NCI-H2029 (cell line): Measurements from ENCODE around the gene RYR3.
"Not testable (repeated sequence)": the region's sequence is repeated elsewhere in the genome, so short reads cannot be mapped to it uniquely, and the experiment has no call there.

Experiments used
- DNase-seq: peaks from one replicate; lab custom pipeline; 2025; lab: John Stamatoyannopoulos, UW

The RYR3 gene

DNA sequence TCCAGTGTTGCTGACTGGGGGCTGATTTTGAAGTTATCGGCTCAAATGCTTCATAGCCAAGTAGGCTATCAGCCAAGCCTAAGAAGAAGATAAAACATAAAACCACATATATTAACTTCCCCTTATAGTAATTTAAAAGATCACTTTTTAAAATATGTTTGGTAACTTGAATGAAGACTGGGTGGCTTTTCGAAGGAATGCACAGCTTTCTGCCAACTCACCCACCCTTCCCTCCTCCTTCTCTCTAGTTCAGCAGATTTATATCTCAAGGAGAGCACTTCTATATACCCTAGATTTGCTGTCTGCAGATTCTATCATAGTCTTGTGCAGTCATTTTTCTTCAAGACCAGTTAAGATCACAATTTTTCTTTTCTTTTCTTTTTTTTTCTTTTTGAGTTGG is 468.1 kb downstream of the RYR3 start:
- no peak for DNase-seq

GRCh38 chr15:33780011-33780768 is 469.4 kb downstream of the RYR3 start:
- DNase-seq = no peak

DNA sequence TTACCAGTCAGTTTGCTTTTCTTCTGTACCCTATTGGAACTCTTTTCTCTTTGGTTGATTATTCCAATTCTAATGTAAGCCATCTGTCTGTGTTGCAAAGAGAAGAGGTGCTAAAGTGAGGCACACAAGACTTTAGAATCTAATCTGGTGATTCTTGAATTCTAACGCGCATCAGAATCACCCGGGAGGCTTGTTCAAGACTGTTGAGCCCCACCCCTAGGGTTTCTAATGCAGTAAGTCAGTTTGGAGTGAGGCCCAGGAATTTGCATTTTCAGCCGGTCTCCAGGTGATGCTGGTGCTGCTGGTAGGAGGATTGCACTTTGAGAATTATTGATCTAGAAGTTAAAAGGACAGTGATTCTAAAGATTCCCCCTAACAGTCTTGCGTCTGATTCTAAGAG is 472.2 kb downstream of the RYR3 start:
- no peak for DNase-seq

GRCh38 chr15:33785366-33785765 is 474.6 kb downstream of the RYR3 start:
- no peak for DNase-seq

DNA sequence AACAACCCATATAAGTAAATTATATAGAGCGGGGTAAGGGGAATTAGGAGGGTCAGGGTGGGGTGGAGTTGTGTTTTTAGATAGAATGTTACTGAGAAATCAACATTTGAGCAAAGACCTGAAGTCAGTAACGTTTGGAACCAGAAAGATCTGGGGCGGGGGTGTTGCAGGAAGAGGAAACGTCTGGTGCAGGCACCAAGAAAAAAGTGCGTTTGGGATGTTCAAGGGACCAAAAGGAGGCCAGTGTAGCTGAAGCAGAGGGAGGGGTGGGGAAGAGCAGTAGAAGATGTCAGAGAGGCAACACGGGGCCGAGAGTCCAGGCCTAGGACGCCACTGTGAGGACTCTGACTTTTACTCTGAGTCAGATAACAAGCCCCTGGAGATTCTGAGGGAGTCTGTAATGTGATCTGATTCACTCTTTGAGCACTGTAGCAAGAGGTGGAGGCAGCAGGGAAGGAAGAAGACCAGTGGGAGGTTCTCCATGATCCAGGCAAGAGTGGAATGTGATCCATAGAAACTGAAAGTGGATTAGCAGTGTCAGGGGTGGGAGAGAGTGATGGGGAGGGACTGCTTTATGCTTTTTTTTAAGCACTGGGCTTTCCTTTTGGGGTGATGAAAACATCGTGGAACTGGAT is 478.3 kb downstream of the RYR3 start:
- DNase-seq = no peak

DNA sequence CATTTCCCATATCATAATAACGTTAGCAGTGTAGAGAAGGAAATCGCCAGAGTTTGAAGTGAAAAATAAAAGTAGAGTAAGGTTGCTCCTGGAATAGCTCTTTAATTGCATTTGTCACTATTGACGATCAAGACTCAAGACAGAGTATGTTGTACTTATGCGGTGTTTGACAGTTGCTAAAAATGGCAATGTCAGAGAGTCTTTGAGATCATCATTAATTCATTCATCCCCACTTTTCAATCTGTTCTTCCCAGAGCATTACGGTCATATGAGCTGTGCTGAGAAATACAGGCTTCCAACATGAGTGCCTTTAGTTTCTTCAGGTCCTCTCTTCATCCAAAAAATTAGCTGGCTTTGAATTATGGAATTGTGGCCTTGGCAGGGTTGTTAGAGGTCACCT is 483.7 kb downstream of the RYR3 start:
- DNase-seq = no peak

DNA sequence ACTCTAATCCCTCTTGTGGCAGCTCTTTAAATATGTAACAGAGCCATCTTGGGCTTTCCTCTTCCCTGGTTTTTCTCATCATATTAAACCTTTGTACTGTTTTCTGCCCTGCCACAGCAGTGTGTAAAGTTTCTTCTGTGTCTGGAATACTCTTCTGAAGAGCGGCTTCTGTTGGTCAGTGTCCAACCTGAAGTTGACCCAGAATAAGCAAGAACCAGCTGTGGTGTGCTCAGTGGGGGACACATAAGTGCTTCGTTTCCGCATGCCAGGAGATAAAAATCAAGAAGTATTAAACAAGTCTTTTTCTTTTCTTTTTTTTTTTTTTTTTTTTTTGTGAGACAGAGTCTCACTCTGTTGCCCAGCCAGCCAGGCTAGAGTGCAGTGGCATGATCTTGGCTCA is 484.3 kb downstream of the RYR3 start:
- no peak for DNase-seq

GRCh38 chr15:33797651-33798050 is 486.9 kb downstream of the RYR3 start:
- no peak for DNase-seq

- DNase-seq = no peak
These were observed 491.2 kb downstream of the RYR3 start for GRCh38 chr15:33801954-33802353.

DNA sequence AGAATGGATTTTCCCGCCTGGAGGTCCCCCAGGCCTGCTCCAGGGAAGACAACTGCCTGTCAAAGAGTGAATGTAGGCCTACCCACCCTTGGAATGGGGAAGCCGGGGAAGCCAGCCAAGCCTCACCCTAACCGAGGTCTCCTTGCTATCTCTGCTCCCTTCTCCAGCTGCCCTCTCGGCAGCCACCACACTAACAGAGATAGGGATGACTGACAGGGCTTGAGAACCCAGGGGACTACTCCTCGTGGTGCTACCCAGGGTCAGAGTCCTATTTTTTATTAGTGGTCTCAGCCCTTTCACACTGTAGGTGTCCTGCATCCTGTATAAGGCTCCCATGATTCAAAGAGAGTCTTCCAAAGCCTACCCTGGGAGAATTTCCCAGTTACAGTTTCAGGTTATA is 496.9 kb downstream of the RYR3 start:
- DNase-seq = no peak

DNA sequence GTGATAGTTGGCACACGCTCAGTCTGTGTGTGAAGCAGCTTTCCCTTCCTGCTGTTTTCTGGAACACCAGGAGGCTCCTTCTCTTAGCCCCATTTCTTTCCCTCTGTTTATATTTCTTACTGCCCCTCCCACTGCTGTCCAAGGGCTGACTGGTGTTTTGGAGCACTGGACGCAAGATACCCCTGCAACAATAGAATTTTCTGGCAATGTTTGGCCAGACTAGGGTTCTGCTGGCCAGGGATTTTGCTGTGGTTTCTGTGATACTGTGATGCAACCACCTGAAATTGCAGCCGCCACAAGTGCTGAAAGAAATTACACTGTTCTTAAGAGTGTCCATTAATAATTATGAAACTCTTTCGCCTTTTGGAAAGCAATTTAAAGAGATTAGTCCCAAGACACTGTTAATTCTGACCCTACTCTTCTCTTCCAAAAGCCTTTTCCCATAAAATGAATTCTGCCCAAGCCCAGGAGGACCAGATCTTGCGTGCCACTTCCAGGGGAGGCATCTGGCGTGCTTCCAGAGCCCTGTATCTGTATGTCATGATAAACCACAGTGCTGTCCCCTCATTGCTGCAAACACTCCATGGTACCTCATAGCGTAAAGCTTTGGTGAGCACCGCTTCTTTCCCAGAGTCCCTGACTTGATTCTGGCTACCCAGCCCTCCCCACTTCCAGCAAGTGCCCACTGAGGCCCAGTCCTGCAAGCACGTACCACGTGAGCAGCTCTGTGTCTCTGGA is 498.1 kb downstream of the RYR3 start:
- DNase-seq = no peak

- DNase-seq = no peak
These were observed 499.4 kb downstream of the RYR3 start for GRCh38 chr15:33810073-33810595.

DNA sequence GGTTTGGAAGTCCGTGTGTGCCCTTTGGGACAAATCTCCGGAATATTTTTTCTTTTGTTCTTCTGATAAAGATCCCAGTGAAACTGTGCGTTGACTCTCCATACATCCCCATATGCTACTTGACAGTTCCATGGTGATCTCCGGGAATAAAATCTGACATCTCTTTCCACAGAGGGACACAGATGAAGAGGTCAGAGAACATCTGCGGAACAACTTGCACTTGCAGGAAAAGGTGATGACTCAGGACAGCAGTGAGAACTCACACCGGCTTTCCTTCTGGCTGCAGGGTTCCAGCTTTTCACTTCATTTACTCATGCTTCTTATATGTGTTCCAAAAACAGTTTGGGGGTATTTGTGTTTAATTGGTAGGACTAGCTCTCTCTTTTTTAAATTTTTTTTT is 500.0 kb downstream of the RYR3 start:
- DNase-seq = no peak

GRCh38 chr15:33813891-33814290 is 503.1 kb downstream of the RYR3 start:
- DNase-seq = no peak

DNA sequence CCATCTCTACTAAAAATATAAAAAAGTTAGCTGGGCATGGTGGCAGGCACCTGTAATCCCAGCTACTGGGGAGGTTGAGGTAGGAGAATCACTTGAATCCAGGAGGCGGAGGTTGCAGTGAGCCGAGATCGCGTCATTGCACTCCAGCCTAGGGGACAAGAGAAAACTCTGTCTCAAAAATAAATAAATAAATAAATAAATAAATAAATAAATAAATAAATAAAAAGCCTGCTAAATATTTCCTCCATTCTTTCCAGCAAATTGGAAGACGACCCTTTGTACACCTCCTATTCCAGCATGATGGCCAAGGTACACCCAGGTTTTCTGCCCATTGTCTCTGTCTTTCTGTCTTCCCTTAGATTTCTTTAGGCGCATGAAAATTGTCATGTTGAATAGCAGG is 508.7 kb downstream of the RYR3 start:
- DNase-seq = not testable (repeated sequence)

GRCh38 chr15:33822479-33822878 is 511.7 kb downstream of the RYR3 start:
- no peak for DNase-seq

- no peak for DNase-seq
These were observed 512.4 kb downstream of the RYR3 start for GRCh38 chr15:33823119-33823518.

DNA sequence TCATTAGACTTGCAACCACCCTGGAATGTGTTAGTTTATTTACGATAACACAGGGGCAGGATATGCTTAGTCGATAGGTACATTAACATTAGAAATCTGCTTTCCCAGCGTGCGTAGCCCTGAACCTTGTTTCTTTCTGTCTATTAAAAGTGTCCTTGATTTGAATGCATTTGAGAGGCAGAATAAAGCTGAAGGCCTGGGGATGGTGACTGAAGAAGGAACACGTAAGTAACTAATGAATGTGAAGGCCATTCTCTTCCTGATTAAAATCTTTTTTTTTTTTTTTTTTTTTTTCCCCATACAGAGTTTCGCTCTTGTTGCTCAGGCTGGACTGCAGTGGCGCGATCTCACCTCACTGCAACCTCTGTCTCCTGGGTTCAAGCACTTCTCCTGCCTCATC is 514.7 kb downstream of the RYR3 start:
- no peak for DNase-seq

DNA sequence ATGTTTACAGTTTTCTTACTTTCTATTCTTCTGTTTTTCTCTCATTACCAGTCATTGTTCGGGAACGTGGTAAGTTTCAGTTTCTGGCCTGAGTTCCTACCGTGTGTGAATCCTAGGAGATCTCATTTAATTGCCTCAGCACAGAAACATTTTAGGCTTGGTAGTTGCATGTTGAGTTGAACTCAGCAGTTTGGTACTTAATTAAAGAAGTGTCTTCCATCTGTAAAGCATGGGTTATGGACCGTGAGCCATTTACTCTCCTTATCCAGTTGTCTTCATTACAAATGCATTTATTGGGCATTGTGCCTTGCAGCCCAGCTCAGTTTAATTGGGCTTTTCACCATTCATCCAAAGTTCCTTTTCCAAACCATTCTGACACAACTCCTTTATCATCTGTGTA is 515.4 kb downstream of the RYR3 start:
- no peak for DNase-seq

GRCh38 chr15:33830351-33830750 is 519.6 kb downstream of the RYR3 start:
- DNase-seq = no peak

GRCh38 chr15:33831646-33832045 is 520.9 kb downstream of the RYR3 start:
- DNase-seq = no peak

- DNase-seq = no peak
These were observed 524.4 kb downstream of the RYR3 start for GRCh38 chr15:33834892-33835743.
